SK-N-MC (cell line): Measurements from ENCODE around the gene ARTN.

ENCODE experiments used
- EZH2 ChIP-seq: fragments of 200-600 bp; sonication (generic); IDR thresholded peaks from one replicate; pipeline ENCODE4 v1.6.1; 2017; ENCODE audit warnings: antibody characterized with exemption
- FOXP2 ChIP-seq: optimal IDR thresholded peaks from 2 replicates; pipeline ENCODE3; 2011; ENCODE audit warnings: mild to moderate bottlenecking, moderate library complexity; ENCODE audit not compliant: insufficient read depth; ENCODE audit errors: extremely low read length, control extremely low read depth
- POLR2AphosphoS5 ChIP-seq: IDR thresholded peaks from 2 replicates; pipeline ENCODE4 v1.6.1; 2012; ENCODE audit warnings: mild to moderate bottlenecking, low read depth, low read length, borderline replicate concordance

- no peak for TF ChIP-seq EZH2
- no peak for TF ChIP-seq POLR2AphosphoS5
- no peak for TF ChIP-seq FOXP2
Measured at GRCh38 chr1:43983253-43983899, 49.8 kb downstream of the ARTN start.
